Measurements from ENCODE around the gene SLC5A10.
"Not testable (repeated sequence)": the region's sequence is repeated elsewhere in the genome, so short reads cannot be mapped to it uniquely, and the experiment has no call there.

The SLC5A10 gene

DNA sequence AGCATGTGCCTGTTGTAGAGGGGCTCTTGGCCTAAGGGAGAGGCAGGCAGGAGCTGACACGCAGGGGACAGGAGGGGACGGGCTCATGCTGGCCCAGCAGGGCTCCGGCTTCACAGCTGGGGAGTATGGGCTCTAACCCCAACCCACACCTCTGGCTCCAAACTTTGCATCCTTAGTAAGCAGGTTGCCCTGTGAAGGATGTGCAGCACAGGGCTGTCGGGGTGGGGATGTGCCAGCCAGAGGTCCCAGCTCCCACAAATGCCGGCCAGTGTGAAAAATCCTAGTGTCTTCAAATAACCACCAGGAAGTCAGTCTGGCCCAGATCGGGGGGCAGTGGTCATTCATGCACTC, 66.6 kb downstream of the SLC5A10 start:
- no CpG with 5 or more reads among the region's 6 CpGs for WGBS (ENCODE audit: insufficient coverage, insufficient read length)

GRCh38 chr17:19019041-19019941, 67.3 kb downstream of the SLC5A10 start:
- no peak overlapping the region for H3K27ac ChIP-seq (ENCODE audit: low read length)

More for the DNA sequence above, 66.6 kb downstream of the SLC5A10 start:
- Histone ChIP-seq H3K4me1 (ENCODE audit: control insufficient read depth, insufficient read depth, low read length) (peaks cover 1% of the 10 kb centered on the region; the same call in 1 of the 2 replicates), H3K27ac (ENCODE audit: low read length) (no peak overlapping the region), H3K36me3 (ENCODE audit: control insufficient read depth, insufficient read depth, low read length) (no peaks in the 10 kb centered on the region), H3K4me3 (ENCODE audit: low read length) (no peak overlapping the region), H3K27me3 (ENCODE audit: control insufficient read depth, insufficient read depth, low read length) (no peaks in the 10 kb centered on the region), H3K9me3 (ENCODE audit: control insufficient read depth, insufficient read depth, low read length) (no peaks in the 10 kb centered on the region)
- no peak for DNase-seq (ENCODE audit: low read depth, low spot score)

DNA sequence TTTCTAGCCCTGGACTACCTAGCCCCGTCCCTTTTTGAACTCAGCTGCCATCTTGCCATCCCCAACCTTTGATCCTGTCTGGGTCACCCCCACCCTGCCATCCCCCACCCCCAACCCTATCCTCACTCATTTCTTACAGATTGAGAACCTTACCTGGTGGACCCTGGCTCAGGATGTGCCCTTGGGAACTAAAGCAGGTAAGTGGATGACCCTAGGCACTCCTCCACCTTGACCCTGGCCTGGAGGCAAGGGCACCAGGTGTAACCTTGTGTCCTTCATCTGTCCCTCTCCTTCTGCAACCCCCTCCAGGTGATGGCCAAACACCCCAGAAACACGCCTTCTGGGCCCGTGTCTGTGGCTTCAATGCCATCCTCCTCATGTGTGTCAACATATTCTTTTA, 68.1 kb downstream of the SLC5A10 start:
- Histone ChIP-seq H3K27ac (ENCODE audit: low read length) (no peak overlapping the region), H3K27me3 (ENCODE audit: control insufficient read depth, insufficient read depth, low read length) (no peaks in the 10 kb centered on the region), H3K4me1 (ENCODE audit: control insufficient read depth, insufficient read depth, low read length) (no peaks in the 10 kb centered on the region), H3K4me3 (ENCODE audit: low read length) (no peak overlapping the region), H3K36me3 (ENCODE audit: control insufficient read depth, insufficient read depth, low read length) (no peaks in the 10 kb centered on the region), H3K9me3 (ENCODE audit: control insufficient read depth, insufficient read depth, low read length) (no peaks in the 10 kb centered on the region)
- no CpG with 5 or more reads among the region's 3 CpGs for WGBS (ENCODE audit: insufficient coverage, insufficient read length)
- DNase-seq (ENCODE audit: low read depth, low spot score): no peak

More at GRCh38 chr17:19019041-19019941, 67.3 kb downstream of the SLC5A10 start:
- no CpG with 5 or more reads among the region's 27 CpGs for WGBS (ENCODE audit: insufficient coverage, insufficient read length)
- Histone ChIP-seq H3K36me3 (ENCODE audit: control insufficient read depth, insufficient read depth, low read length) (no peaks in the 10 kb centered on the region), H3K9me3 (ENCODE audit: control insufficient read depth, insufficient read depth, low read length) (no peaks in the 10 kb centered on the region), H3K27me3 (ENCODE audit: control insufficient read depth, insufficient read depth, low read length) (no peaks in the 10 kb centered on the region), H3K4me1 (ENCODE audit: control insufficient read depth, insufficient read depth, low read length) (no peaks in the 10 kb centered on the region), H3K4me3 (ENCODE audit: low read length) (no peak overlapping the region)
- DNase-seq (ENCODE audit: low read depth, low spot score): no peak

DNA sequence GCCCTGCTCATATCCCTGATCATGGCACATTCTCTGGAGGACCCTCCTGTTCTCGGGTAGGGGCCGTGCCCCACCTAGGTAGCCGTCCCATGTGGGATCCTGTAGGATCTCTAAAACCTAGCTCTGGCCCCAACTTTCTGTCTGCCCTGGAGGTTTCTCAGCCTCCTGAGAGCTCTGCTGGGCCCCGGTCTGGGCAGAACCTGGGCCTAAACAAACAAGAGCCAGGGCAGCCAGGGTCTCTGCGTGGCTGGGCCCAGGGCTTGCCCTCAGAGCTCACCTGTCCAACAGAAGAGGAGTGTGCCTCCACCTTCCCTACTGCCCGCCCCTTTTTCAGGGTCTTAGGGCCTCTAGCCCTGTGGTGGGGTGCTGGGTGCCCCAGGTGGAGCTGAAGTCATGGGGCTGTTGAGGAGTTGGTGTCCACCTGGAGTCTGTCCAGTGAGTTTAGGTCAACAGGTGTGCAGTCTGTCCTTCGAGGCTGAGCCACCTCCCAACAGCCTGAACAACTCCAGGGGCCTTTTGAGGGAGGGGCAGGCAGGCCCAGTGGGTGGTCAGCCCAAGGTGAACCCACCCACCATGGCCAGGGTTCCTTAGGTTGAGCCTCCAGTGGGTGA, 69.2 kb downstream of the SLC5A10 start:
- DNase-seq (ENCODE audit: low read depth, low spot score); H3K4me1 ChIP-seq (ENCODE audit: control insufficient read depth, insufficient read depth, low read length); H3K4me3 ChIP-seq (ENCODE audit: low read length); H3K27ac ChIP-seq (ENCODE audit: low read length); H3K27me3 ChIP-seq (ENCODE audit: control insufficient read depth, insufficient read depth, low read length); H3K9me3 ChIP-seq (ENCODE audit: control insufficient read depth, insufficient read depth, low read length); H3K36me3 ChIP-seq (ENCODE audit: control insufficient read depth, insufficient read depth, low read length): not testable (repeated sequence)
- WGBS (ENCODE audit: insufficient coverage, insufficient read length): no CpG with 5 or more reads among the region's 7 CpGs

DNA sequence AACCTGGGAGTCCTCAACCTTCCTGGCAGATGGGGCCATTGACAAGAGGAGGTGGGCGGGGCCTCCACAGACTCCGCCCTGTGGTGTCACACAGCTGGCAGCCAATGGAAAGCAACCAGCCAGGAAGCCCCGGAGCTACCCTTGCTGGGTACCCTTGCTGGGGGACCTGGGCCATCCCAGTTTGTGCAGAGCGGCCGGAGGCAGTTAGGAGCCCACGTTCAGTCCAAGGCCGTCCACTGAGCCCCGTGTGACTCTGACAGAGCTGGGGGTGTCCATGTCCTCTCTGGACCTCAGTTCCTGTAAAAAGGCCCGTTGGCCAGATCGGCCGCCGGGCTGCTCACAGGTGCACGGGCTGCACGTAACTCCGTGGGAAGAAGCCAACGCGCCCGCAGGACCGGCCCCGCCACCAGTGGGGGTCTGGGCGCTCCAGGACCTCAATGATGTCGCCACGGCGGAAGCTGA, 69.7 kb downstream of the SLC5A10 start:
- Histone ChIP-seq H3K4me1 (ENCODE audit: control insufficient read depth, insufficient read depth, low read length) (no peaks in the 10 kb centered on the region), H3K36me3 (ENCODE audit: control insufficient read depth, insufficient read depth, low read length) (no peaks in the 10 kb centered on the region), H3K27me3 (ENCODE audit: control insufficient read depth, insufficient read depth, low read length) (no peaks in the 10 kb centered on the region), H3K27ac (ENCODE audit: low read length) (no peak overlapping the region), H3K4me3 (ENCODE audit: low read length) (no peak overlapping the region), H3K9me3 (ENCODE audit: control insufficient read depth, insufficient read depth, low read length) (no peaks in the 10 kb centered on the region)
- DNase-seq (ENCODE audit: low read depth, low spot score): no peak
- WGBS (ENCODE audit: insufficient coverage, insufficient read length): no CpG with 5 or more reads among the region's 24 CpGs

- no peaks in the 10 kb centered on the region for H3K27me3 ChIP-seq (ENCODE audit: control insufficient read depth, insufficient read depth, low read length)
- H3K4me3 ChIP-seq (ENCODE audit: low read length): no peak overlapping the region
- WGBS (ENCODE audit: insufficient coverage, insufficient read length): no CpG with 5 or more reads among the region's 5 CpGs
- H3K4me1 ChIP-seq (ENCODE audit: control insufficient read depth, insufficient read depth, low read length): no peaks in the 10 kb centered on the region
- H3K9me3 ChIP-seq (ENCODE audit: control insufficient read depth, insufficient read depth, low read length): no peaks in the 10 kb centered on the region
- DNase-seq (ENCODE audit: low read depth, low spot score): no peak
- H3K36me3 ChIP-seq (ENCODE audit: control insufficient read depth, insufficient read depth, low read length): no peaks in the 10 kb centered on the region
- H3K27ac ChIP-seq (ENCODE audit: low read length): no peak overlapping the region
These were observed 70.2 kb downstream of the SLC5A10 start for GRCh38 chr17:19022128-19022527.

DNA sequence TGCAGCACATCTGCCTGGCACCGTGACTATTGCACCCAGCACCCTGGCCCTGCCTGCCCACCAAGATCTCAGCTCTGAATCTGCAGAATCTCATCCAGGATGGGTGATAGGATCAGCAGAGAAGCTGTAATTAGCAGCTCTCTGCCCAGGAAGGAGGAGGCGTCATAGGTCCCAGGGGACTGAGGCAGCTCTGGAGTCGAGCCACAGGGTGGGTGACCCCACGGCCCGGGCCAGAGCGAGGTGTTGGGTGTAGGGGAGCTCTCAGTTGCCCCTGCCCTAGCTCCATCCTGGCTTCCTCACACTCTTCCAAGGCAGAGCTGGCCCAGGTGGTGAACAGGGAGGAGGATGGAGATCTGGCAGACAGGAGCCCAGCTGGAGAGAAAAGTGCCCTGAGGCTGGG, 70.8 kb downstream of the SLC5A10 start:
- no peak for DNase-seq (ENCODE audit: low read depth, low spot score)
- Histone ChIP-seq H3K4me1 (ENCODE audit: control insufficient read depth, insufficient read depth, low read length) (no peaks in the 10 kb centered on the region), H3K4me3 (ENCODE audit: low read length) (no peak overlapping the region), H3K9me3 (ENCODE audit: control insufficient read depth, insufficient read depth, low read length) (no peaks in the 10 kb centered on the region), H3K36me3 (ENCODE audit: control insufficient read depth, insufficient read depth, low read length) (no peaks in the 10 kb centered on the region), H3K27me3 (ENCODE audit: control insufficient read depth, insufficient read depth, low read length) (no peaks in the 10 kb centered on the region), H3K27ac (ENCODE audit: low read length) (no peak overlapping the region)
- WGBS (ENCODE audit: insufficient coverage, insufficient read length): no CpG with 5 or more reads among the region's 6 CpGs

DNA sequence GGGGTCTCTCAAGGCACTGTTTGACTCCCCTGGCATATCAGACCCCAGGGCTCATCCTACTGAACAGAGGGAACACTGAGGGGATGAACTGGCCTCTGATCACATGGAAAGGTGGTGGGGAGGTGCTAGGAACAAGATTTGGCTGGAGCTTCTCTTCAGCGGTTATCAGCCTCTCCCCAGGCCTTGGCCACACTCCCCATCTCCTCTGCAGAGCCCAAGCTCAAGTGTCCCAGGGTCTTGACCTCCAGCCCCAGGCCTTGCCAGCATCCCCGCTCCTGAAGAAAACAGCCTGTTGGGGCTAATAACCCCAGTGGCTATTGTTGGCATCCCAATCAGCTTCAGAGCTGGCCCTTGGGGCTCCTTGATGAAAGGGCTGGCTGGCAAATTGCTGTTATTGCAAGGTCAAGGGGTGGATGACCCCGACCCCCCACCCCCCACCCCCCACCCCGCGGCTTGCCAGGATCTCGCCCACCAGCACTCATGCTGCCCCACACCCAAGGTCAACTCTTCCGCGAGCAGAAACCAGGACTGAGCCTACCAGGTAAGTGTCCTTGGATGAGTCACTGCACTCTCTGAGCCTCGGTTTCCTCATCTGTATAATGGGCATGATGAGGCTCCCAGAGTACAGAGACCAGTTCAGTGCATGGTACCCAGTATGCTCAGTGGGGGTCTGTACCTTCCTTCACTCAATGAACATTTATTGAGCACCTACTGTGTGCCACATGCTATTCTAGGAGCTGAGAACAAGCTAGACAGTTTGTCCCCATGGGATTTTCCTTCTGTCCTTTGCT, 71.4 kb downstream of the SLC5A10 start:
- Histone ChIP-seq H3K4me3 (ENCODE audit: low read length) (no peak overlapping the region), H3K27ac (ENCODE audit: low read length) (no peak overlapping the region), H3K9me3 (ENCODE audit: control insufficient read depth, insufficient read depth, low read length) (no peaks in the 10 kb centered on the region), H3K36me3 (ENCODE audit: control insufficient read depth, insufficient read depth, low read length) (no peaks in the 10 kb centered on the region), H3K4me1 (ENCODE audit: control insufficient read depth, insufficient read depth, low read length) (no peaks in the 10 kb centered on the region), H3K27me3 (ENCODE audit: control insufficient read depth, insufficient read depth, low read length) (no peaks in the 10 kb centered on the region)
- DNase-seq (ENCODE audit: low read depth, low spot score): no peak
- WGBS (ENCODE audit: insufficient coverage, insufficient read length): no CpG with 5 or more reads among the region's 9 CpGs

GRCh38 chr17:19024101-19025078, 72.4 kb downstream of the SLC5A10 start:
- Histone ChIP-seq H3K4me1 (ENCODE audit: control insufficient read depth, insufficient read depth, low read length) (no peaks in the 10 kb centered on the region), H3K36me3 (ENCODE audit: control insufficient read depth, insufficient read depth, low read length) (no peaks in the 10 kb centered on the region), H3K27me3 (ENCODE audit: control insufficient read depth, insufficient read depth, low read length) (no peaks in the 10 kb centered on the region), H3K9me3 (ENCODE audit: control insufficient read depth, insufficient read depth, low read length) (no peaks in the 10 kb centered on the region), H3K4me3 (ENCODE audit: low read length) (no peak overlapping the region), H3K27ac (ENCODE audit: low read length) (no peak overlapping the region)
- no peak for DNase-seq (ENCODE audit: low read depth, low spot score)
- no CpG with 5 or more reads among the region's 22 CpGs for WGBS (ENCODE audit: insufficient coverage, insufficient read length)

Data from iPS DF 6.9 (cell line).